Activated CD8-positive, alpha-beta memory T cell treated with anti-CD3 and anti-CD28 coated beads, Interleukin-2, amount 50 U/mL, for 1 hour (primary cell): ENCODE measurements around the gene ZCCHC24.

Experiments used
- DNase-seq: peaks from one replicate; pipeline ENCODE4 v3.0.0-alpha.2; 2020; ENCODE audit errors: extremely low read depth

Gene ZCCHC24

GRCh38 chr10:79360499-79361342, 84.7 kb downstream of the ZCCHC24 start:
- DNase-seq = no peak

GRCh38 chr10:79359816-79360498, 85.5 kb downstream of the ZCCHC24 start:
- no peak for DNase-seq

- no peak for DNase-seq
These were observed 86.6 kb downstream of the ZCCHC24 start for GRCh38 chr10:79358811-79359210.

- no peak for DNase-seq
These were observed 88.2 kb downstream of the ZCCHC24 start for GRCh38 chr10:79357180-79357579.

GRCh38 chr10:79356104-79356503, 89.3 kb downstream of the ZCCHC24 start:
- no peak for DNase-seq

- no peak for DNase-seq
These were observed 89.9 kb downstream of the ZCCHC24 start for GRCh38 chr10:79355420-79356017.

- DNase-seq = no peak
These were observed 90.8 kb downstream of the ZCCHC24 start for GRCh38 chr10:79354615-79355014.

GRCh38 chr10:79354141-79354540, 91.3 kb downstream of the ZCCHC24 start:
- no peak for DNase-seq

- no peak for DNase-seq
These were observed 91.7 kb downstream of the ZCCHC24 start for GRCh38 chr10:79353726-79354125.

- DNase-seq = no peak
These were observed 92.4 kb downstream of the ZCCHC24 start for GRCh38 chr10:79353000-79353406.

- no peak for DNase-seq
These were observed 93.2 kb downstream of the ZCCHC24 start for GRCh38 chr10:79352035-79352877.

- no peak for DNase-seq
These were observed 94.1 kb downstream of the ZCCHC24 start for GRCh38 chr10:79351332-79351731.

- DNase-seq = no peak
These were observed 94.8 kb downstream of the ZCCHC24 start for GRCh38 chr10:79350407-79351154.

GRCh38 chr10:79349766-79350406, 95.5 kb downstream of the ZCCHC24 start:
- DNase-seq = no peak

GRCh38 chr10:79349072-79349491, 96.3 kb downstream of the ZCCHC24 start:
- DNase-seq = no peak

- no peak for DNase-seq
These were observed 96.8 kb downstream of the ZCCHC24 start for GRCh38 chr10:79348640-79348988.

GRCh38 chr10:79347894-79348639, 97.4 kb downstream of the ZCCHC24 start:
- no peak for DNase-seq

- DNase-seq = peak; percentile 78
These were observed 98.1 kb downstream of the ZCCHC24 start, which contains the start of gene PPIF for GRCh38 chr10:79347226-79347893. Gene PPIF (plus strand): TSS chr10:79347469. CDS start chr10:79347549, 80 bp downstream.
